Choroid plexus epithelial cell (primary cell): ENCODE data around the gene CAPN14.

ENCODE experiments used
- DNase-seq: peaks from one replicate; pipeline ENCODE4 v3.0.0-alpha.2; 2010; ENCODE audit warnings: low read depth
- H3K4me3 ChIP-seq: 2 replicates; pipeline ENCODE4 v1.5.1; 2011; ENCODE audit warnings: low read depth, mild to moderate bottlenecking, control low read depth, low read length, moderate library complexity
- CTCF ChIP-seq: conservative IDR thresholded peaks from 2 replicates; pipeline ENCODE4 v1.5.1; 2011; ENCODE audit warnings: low read depth, mild to moderate bottlenecking, control low read depth, inconsistent platforms, low read length, moderate library complexity

CAPN14 gene

GRCh38 chr2:31213601-31214443 is 3.5 kb downstream of the CAPN14 start:
- H3K4me3 ChIP-seq, result no peak overlapping the region
- TF ChIP-seq CTCF, result no peak
- DNase-seq, result no peak

GRCh38 chr2:31212659-31213600 is 4.4 kb downstream of the CAPN14 start:
- no peak for TF ChIP-seq CTCF
- H3K4me3 ChIP-seq, result no peak overlapping the region
- DNase-seq, result no peak

- TF ChIP-seq CTCF, result no peak
- H3K4me3 ChIP-seq, result no peak overlapping the region
- DNase-seq, result no peak
These were observed 9.1 kb downstream of the CAPN14 start for GRCh38 chr2:31208240-31208639.

GRCh38 chr2:31207790-31208189 is 9.5 kb downstream of the CAPN14 start:
- H3K4me3 ChIP-seq, result no peak overlapping the region
- no peak for TF ChIP-seq CTCF
- no peak for DNase-seq

- H3K4me3 ChIP-seq, result no peak overlapping the region
- TF ChIP-seq CTCF, result no peak
- no peak for DNase-seq
These were observed 11.7 kb downstream of the CAPN14 start for GRCh38 chr2:31205613-31206012.

GRCh38 chr2:31205186-31205585 is 12.1 kb downstream of the CAPN14 start:
- no peak overlapping the region for H3K4me3 ChIP-seq
- TF ChIP-seq CTCF, result no peak
- no peak for DNase-seq
